MCF 10A (cell line): Measurements from ENCODE around the gene PLXNB2. TPM values are rescaled to one million over a fixed set of nuclear protein-coding genes. Genes with fewer than 3 reads are reported as not detected.
A peak's percentile ranks its signal among the peaks of the same experiment; 100 is the strongest.

Experiments
- BruUV-seq: library from RNA; stranded (reverse); fragments of 400-500 nt; replicated peaks from 2 replicates; lab custom pipeline; 2021; lab: Mats Ljungman, UMichigan
- CTCF ChIA-PET: fragments of 300-600 bp; sonication (Branson Sonifier 250); formaldehyde crosslinking; extraction: SDS; loops from one replicate; lab custom pipeline; 2021; ENCODE audit warnings: antibody characterized with exemption, inconsistent platforms; lab: Yijun Ruan, JAX
- POLR2A ChIA-PET: fragments of 300-600, 350-650 bp; sonication (Branson Sonifier 250); formaldehyde crosslinking; extraction: SDS; loops from one replicate; lab custom pipeline; 2020; ENCODE audit warnings: antibody characterized with exemption, inconsistent platforms; lab: Yijun Ruan, JAX
- DNase-seq: peaks from one replicate; pipeline ENCODE4 v3.0.0-alpha.2; 2018; ENCODE audit not compliant: unreplicated experiment
- H3K27ac Mint-ChIP-seq: one replicate; pipeline ENCODE4 v1.8.0; 2022; ENCODE audit warnings: mild to moderate bottlenecking, low read depth, mixed read lengths; ENCODE audit not compliant: unreplicated experiment
- H3K27me3 Mint-ChIP-seq: one replicate; pipeline ENCODE4 v1.8.0; 2022; ENCODE audit warnings: mixed read lengths; ENCODE audit not compliant: insufficient read depth, unreplicated experiment
- H3K36me3 Mint-ChIP-seq: one replicate; pipeline ENCODE4 v1.8.0; 2022; ENCODE audit warnings: mild to moderate bottlenecking, moderate library complexity, mixed read lengths; ENCODE audit not compliant: insufficient read depth, unreplicated experiment
- H3K4me1 Mint-ChIP-seq: one replicate; pipeline ENCODE4 v1.8.0; 2022; ENCODE audit warnings: mixed read lengths; ENCODE audit not compliant: insufficient read depth, unreplicated experiment
- H3K4me3 Mint-ChIP-seq: one replicate; pipeline ENCODE4 v1.8.0; 2022; ENCODE audit warnings: mild to moderate bottlenecking, moderate library complexity, mixed read lengths; ENCODE audit not compliant: unreplicated experiment
- H3K9me3 Mint-ChIP-seq: one replicate; pipeline ENCODE4 v1.8.0; 2022; ENCODE audit warnings: mixed read lengths; ENCODE audit not compliant: unreplicated experiment
- CTCF ChIP-seq: fragments of 200-600 bp; IDR thresholded peaks from one replicate; pipeline ENCODE4 v1.8.0; 2022; ENCODE audit warnings: antibody characterized with exemption, mild to moderate bottlenecking; ENCODE audit not compliant: unreplicated experiment
- intact Hi-C: fragments of 100-400 bp; cut with micrococcal nuclease; formaldehyde crosslinking; loops from 2 replicates; pipeline ENCODE4 v1.14.1; 2022
- total RNA-seq: library from RNA; stranded (reverse); gene quantifications from 2 replicates; pipeline ENCODE4 v1.2.3, GENCODE V29; 2022

The PLXNB2 gene
- total RNA-seq, 1 experiment from 2014 or later: 199 TPM

GRCh38 chr22:50261615-50262459 lies 45.6 kb downstream of the PLXNB2 start, which contains the start of gene MAPK12:
Gene MAPK12 (minus strand): TSS chr22:50261683. CDS start chr22:50261509, 174 bp downstream.
- Mint-ChIP-seq H3K9me3 (no peaks in the 10 kb centered on the region), H3K4me1 (peaks cover 5% of the 10 kb centered on the region), H3K36me3 (no peaks in the 10 kb centered on the region), H3K27ac (no peak within 1 kb of the TSS), H3K4me3 (peak within 1 kb of the TSS; percentile 66), H3K27me3 (no peaks in the 10 kb centered on the region)
- ChIA-PET POLR2A (interaction anchor here (0.7 to 2.3 kb wide), 8 partner anchors 10 to 65 kb away, joined by 3 to 11 read pairs (median 5); partner anchors contain the start of genes DENND6B, HDAC10 and PLXNB2), CTCF (interaction anchor here (0.9 to 1.6 kb wide), 4 partner anchors 9 to 14 kb away, joined by 4 to 9 read pairs (median 6); no protein-coding TSS in a partner anchor)
- no TSS peak for BruUV-seq
- DNase-seq: no peak
- intact Hi-C loops: no loop called here
- no peak for TF ChIP-seq CTCF

- intact Hi-C loops: no loop called here
- TF ChIP-seq CTCF: no peak
- CTCF ChIA-PET: interaction anchor here (0.7 to 1.2 kb wide), 3 partner anchors 8 to 15 kb away, joined by 3 to 6 read pairs (median 6); no protein-coding TSS in a partner anchor
- Mint-ChIP-seq H3K9me3 (no peaks in the 10 kb centered on the region), H3K4me1 (peaks cover 5% of the 10 kb centered on the region), H3K27me3 (no peaks in the 10 kb centered on the region), H3K27ac (no peak overlapping the region), H3K4me3 (peak overlapping the region; percentile 61), H3K36me3 (no peaks in the 10 kb centered on the region)
- BruUV-seq: no TSS peak
- DNase-seq: peak; percentile 57
- POLR2A ChIA-PET: interaction anchor here (0.6 to 1.9 kb wide), 9 partner anchors 9 to 321 kb away, joined by 3 to 10 read pairs (median 3); partner anchors contain the start of genes CHKB, DENND6B, HDAC10 and PLXNB2
Measured at GRCh38 chr22:50260801-50261614, 46.4 kb downstream of the PLXNB2 start.

GRCh38 chr22:50260434-50260800 lies 47.0 kb downstream of the PLXNB2 start:
- no peak for DNase-seq
- ChIA-PET CTCF (interaction anchor here (0.6 to 1.2 kb wide), 3 partner anchors 9 to 16 kb away, joined by 3 to 6 read pairs (median 3); partner anchors contain the start of gene HDAC10), POLR2A (interaction anchor here (0.6 to 1.9 kb wide), 7 partner anchors 8 to 322 kb away, joined by 3 to 10 read pairs (median 5); partner anchors contain the start of genes CHKB, DENND6B and PLXNB2)
- Mint-ChIP-seq H3K4me1 (peaks cover 5% of the 10 kb centered on the region), H3K9me3 (no peaks in the 10 kb centered on the region), H3K4me3 (peak overlapping the region; percentile 61), H3K27me3 (no peaks in the 10 kb centered on the region), H3K27ac (no peak overlapping the region), H3K36me3 (no peaks in the 10 kb centered on the region)
- intact Hi-C loops: no loop called here
- BruUV-seq: no TSS peak
- TF ChIP-seq CTCF: no peak
